Endometrial microvascular endothelial cells (primary cell): ENCODE results near the gene ZSWIM3. TPM values are rescaled to one million over a fixed set of nuclear protein-coding genes. Genes with fewer than 3 reads are reported as not detected.

Experiments
- in situ Hi-C: cut with HindIII; loops from 2 replicates; pipeline ENCODE4 v1.10.0; 2017; ENCODE audit warnings: low sequenced_read_pairs, low pct_unique_long_range_greater_than_20kb; ENCODE audit errors: inconsistent ontology term
- total RNA-seq: library from RNA; depleted of rRNA; stranded (reverse); fragments of >200 nt; gene quantifications from one replicate; pipeline ENCODE4 v1.2.3, GENCODE V29; 2015; ENCODE audit errors: inconsistent ontology term

ZSWIM3 gene
- total RNA-seq, 1 donor from 2014 or later, result 4.9 TPM

- in situ Hi-C loops, result no loop called here
Observed at GRCh38 chr20:45918779-45919537, 61.5 kb downstream of the ZSWIM3 start.

- in situ Hi-C loops, result no loop called here
Observed at GRCh38 chr20:45919542-45920399, 62.4 kb downstream of the ZSWIM3 start.

DNA sequence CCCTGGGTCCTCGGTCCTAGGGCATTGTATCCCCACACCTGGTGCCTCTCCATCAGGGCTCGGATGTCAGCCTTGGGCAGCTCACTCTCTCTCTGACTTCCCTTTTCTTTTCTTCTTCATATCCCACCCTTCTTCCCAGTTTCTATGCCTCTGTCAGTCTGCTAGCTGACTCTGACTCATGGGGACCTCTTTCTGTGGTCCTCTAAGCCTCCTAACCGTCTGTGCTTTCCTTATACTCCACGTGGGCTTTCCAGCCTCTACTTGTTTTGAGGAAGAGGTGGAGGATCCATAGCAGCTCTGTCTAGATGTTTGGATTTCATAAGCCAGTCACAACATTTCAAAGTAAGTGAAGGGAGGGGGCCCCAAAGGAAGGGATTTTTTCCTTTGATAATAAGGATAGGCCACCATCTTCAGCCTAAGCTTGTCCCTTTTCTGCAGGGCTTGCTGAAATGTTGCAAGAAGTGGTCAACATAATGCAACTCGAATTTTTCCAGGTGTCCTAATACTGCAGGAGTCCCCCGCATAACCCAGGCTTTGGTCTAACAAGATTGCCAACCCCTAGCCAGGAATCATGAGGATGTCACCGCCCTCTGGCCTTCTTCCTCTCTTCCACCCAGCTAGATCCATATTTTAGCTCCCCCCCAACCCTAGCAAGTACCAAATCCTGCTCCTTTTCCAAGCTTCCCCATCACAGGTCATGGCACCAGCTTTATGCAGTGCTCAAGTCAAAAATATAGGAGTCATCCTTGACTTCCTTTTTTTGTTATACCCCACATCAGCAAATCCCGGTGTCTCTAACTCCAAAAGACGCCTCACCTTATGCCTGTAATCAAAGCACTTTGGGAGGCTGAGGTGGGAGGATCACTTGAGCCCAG, 63.3 kb downstream of the ZSWIM3 start:
- in situ Hi-C loops, result no loop called here

DNA sequence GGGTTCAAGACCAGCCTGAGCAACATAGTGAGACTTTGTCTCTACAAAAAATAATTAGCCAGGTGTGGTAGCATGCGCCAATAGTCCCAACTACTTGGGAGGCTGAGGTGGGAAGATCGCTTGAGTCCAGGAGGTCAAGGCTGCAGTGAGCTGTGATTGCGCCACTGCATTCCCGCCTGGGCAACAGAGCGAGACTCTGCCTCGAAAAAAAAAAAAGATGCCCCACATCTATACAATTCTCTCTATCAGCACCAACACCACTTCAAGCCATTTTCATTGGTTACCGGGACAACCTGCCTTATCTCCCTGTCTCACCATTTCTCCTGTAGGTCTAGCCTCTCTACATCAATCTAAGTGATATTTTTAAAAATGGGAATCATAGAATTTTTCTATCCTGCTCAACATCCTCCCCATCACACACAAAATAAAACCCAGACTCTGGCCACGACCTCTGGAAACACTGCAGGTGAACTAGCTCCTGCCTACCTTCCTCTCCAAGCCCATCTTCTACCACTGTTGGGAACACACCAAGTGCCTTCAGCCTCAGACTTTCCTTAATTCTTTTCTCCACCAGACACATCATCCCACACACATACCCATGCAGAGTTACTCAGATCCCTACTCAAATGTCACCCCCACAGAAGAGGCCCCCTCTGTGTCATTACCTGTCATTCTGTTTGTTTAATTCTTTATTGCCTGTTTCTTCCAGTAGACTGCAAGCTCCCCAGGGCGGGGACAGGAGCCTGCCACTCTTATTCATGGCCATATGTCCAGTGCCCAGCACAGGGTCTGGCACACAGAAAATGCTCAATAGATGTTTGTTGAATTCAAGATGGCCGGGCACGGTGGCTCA, 64.1 kb downstream of the ZSWIM3 start:
- in situ Hi-C loops, result no loop called here

DNA sequence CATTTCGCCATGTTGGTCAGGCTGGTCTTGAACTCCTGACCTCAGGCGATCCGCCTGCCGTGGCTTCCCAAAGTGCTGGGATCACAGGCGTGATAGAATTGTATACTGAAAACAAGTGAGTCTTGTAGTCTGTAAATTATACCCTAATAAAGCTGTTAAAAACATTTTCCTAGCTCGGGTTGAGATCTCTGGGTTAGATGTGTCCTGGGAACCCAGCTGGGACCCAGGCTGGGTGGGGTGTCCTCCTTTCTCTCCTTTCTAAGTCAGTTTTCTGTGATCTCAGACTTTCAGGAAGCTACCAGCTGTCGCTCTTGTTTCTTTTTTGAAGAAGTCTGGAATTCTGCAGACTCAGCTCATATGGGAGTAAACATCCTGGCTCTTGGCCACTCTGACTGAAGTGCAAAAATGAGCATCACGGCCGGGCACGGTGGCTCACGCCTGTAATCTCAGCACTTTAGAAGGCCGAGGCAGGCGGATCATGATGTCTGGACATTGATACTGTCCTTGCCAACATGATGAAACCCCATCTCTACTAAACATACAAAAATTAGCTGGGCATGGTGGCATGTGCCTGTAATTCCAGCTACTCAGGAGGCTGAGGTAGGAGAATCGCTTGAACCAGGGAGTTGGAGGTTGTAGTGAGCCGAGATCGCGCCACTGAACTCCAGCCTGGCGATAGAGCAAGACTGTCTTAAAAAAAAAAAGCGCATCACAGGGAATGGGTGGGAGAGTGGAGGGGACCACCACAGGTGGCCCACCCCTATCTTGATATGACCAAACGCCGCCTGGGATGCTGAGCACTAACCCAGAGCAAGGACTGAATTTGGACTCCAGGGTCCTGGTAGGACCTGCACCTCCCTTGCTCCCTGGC, 67.2 kb downstream of the ZSWIM3 start:
- in situ Hi-C loops, result loop anchor here (25.0 kb wide), 1 partner anchor 112 kb away; the partner anchor contains the start of gene UBE2C

DNA sequence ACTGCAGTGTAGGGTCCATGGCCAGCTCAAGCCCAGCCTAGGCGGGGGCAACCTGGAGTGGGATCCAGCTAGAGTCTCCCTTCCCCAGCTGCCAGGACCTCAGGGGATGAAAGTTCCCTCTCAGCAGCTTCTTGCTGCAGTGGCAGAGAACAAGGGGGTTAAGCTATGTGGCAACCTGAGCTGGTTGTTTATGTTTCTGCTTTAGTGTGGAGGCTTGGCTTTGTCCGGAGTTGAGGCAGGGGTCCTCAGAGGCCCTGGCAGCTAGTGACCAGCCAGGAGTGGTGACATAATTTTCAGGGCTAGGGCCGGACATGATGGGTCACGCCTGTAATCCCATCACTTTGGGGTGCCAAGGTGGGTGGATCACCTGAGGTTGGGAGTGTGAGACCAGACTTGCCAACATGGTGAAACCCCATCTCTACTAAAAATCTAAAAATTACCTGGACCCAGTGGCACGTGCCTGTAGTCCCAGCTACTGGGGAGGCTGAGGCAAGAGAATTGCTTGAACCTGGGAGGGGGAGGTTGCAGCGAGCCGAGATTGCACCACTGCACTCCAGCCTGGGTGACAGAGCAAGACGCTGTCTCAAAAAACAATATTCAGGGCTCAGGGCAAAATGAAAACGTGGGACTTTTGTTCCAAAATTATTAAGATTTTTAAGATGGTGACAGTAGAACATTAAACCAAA, 68.5 kb downstream of the ZSWIM3 start:
- in situ Hi-C loops, result loop anchor here (25.0 kb wide), 1 partner anchor 114 kb away; the partner anchor contains the start of gene UBE2C

- in situ Hi-C loops, result loop anchor here (25.0 kb wide), 1 partner anchor 114 kb away; the partner anchor contains the start of gene UBE2C
Observed at GRCh38 chr20:45926731-45927070, 69.3 kb downstream of the ZSWIM3 start.

GRCh38 chr20:45927071-45927878, 69.9 kb downstream of the ZSWIM3 start:
- in situ Hi-C loops, result loop anchor here (25.0 kb wide), 1 partner anchor 115 kb away; the partner anchor contains the start of gene UBE2C

Other genes with a start within 250 kb of the ZSWIM3 start
- not detected for gene WFDC10A, start 227.9 kb upstream of the ZSWIM3 start, total RNA-seq
- gene WFDC9, start 226.3 kb upstream of the ZSWIM3 start, total RNA-seq, result not detected
- gene WFDC11, start 187.4 kb upstream of the ZSWIM3 start, total RNA-seq, result not detected
- not detected for gene WFDC13, start 155.6 kb upstream of the ZSWIM3 start, total RNA-seq
- gene WFDC10B, start 152.6 kb upstream of the ZSWIM3 start, total RNA-seq, result not detected
- not detected for gene SPINT4, start 135.3 kb upstream of the ZSWIM3 start, total RNA-seq
- gene WFDC3, start 65.7 kb upstream of the ZSWIM3 start, total RNA-seq, result 2.7 TPM
- gene DNTTIP1, start 65.7 kb upstream of the ZSWIM3 start, total RNA-seq, result 33.9 TPM
- 110 TPM for gene UBE2C, start 45.0 kb upstream of the ZSWIM3 start, total RNA-seq
- not detected for gene TNNC2, start 30.3 kb upstream of the ZSWIM3 start, total RNA-seq
- 13.4 TPM for gene SNX21, start 23.8 kb upstream of the ZSWIM3 start, total RNA-seq
- 75.9 TPM for gene ACOT8, start 222 bp upstream of the ZSWIM3 start, total RNA-seq
- gene ZSWIM1, start 23.6 kb downstream of the ZSWIM3 start, total RNA-seq, result 10.0 TPM
- gene SPATA25, start 30.0 kb downstream of the ZSWIM3 start, total RNA-seq, result not detected
- 1.5 TPM for gene NEURL2, start 33.6 kb downstream of the ZSWIM3 start, total RNA-seq
- 113 TPM for gene CTSA, start 33.7 kb downstream of the ZSWIM3 start, total RNA-seq
- 3.0 TPM for gene PLTP, start 54.5 kb downstream of the ZSWIM3 start, total RNA-seq
- 25.6 TPM for gene PCIF1, start 77.1 kb downstream of the ZSWIM3 start, total RNA-seq
- 13.2 TPM for gene ZNF335, start 114.6 kb downstream of the ZSWIM3 start, total RNA-seq
- not detected for gene MMP9, start 151.3 kb downstream of the ZSWIM3 start, total RNA-seq
- gene SLC12A5, start 171.6 kb downstream of the ZSWIM3 start, total RNA-seq, result not detected
- 25.7 TPM for gene NCOA5, start 232.3 kb downstream of the ZSWIM3 start, total RNA-seq